ENCODE measurements around the gene CYSRT1.

CYSRT1 gene

DNA sequence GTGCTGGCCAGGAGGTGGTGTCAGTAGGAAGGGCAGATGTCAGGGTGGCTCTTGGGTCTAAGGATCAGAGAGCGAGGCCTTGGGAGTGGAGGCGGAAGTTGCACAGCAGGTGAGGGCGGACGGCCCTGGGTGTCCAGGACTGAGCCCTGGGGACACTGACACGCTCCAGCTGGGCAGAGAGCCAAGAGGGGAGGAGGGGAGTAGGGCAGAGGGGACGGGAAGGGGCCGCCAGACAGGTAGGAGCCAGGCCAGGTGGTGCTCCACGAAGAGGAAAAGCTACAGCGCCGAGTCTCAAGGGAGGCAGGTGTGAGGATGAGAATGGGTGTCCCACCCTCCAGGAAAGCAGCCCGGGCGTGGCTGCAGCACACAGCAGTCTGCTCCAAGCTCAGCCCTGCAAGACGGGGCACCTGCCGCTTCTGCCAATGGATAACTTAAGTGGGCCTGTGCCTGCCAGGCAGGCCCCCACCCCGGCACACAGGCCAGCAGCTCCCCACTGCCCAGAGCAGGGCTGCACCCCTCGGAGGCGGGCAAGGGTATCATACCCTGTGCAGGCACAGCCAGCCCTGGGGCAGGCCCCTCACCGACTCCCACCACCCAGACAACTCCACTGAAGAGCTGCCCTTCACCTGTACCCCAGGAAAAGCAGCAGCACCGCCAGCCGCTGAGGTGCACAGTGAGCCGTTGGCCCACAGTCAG, 29.3 kb upstream of the CYSRT1 start (continued):
- TF ChIP-seq ZBTB8A (tag by site-specific recombination; IDR thresholded peaks at IDR 0.05) (peak; percentile 39; the same call in 1 of the 2 replicates), GLIS2 (tag by site-specific recombination; IDR thresholded peaks at IDR 0.05) (no peak; the same call in 1 of the 2 replicates), GLI4 (tag by site-specific recombination; IDR thresholded peaks at IDR 0.05) (no peak), ZNF202 (tag by site-specific recombination; IDR thresholded peaks at IDR 0.05; ENCODE audit: borderline replicate concordance) (no peak), KLF8 (tag by site-specific recombination; IDR thresholded peaks at IDR 0.05) (peak; percentile 59; the same call in 1 of the 2 replicates), TCF7L2 (IDR thresholded peaks at IDR 0.05; ENCODE audit: borderline replicate concordance, low read depth, low read length) (no peak)

DNA sequence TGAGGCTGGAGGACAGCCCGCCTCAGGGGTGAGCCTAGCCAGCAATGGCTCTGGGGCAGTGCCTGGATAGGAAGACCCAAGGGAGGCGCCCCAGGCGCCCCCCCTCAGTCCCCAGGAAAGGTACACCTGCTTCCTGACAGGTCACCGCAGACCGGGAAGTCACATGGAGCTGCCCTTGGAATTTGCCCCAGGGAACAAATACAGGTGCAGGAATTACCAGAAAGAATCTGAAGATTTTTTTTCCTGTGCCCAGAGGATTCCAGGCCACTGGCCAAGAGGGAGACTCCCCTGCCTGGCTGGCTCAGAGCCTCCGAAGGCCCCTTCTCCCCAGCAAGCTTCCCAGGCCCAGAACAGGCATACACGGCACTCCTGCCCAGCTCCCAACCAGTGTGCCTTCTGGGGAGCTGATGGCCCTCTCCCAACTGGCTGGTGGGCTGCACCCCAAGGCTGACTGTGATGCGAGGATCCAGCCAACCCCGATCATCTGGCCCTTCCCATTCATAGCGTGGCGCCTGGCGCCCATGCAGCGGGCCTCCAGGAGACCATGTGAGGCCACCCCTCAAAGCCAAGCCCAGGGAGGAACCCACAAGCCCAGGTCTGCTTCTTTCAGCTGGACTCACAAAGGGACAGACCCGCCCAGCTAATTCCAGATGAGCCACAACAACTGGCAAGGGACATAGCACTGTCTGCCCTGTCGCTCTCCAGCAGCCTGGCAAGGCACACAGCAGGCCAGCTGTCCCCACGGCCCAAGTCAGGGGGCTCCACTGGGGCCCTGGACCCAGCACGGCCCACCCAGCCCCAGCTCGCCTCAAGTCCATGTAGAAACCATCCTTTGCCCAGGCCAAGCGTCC, 26.7 kb upstream of the CYSRT1 start:
- Histone ChIP-seq H3K9me3 (ENCODE audit: control insufficient read depth, insufficient read depth, low read depth, low read length) (no peaks in the 10 kb centered on the region), H3K27ac (ENCODE audit: extremely low read depth, low read depth, low read length) (no peak overlapping the region), H3K4me1 (ENCODE audit: control insufficient read depth, insufficient read depth, low read length) (peaks cover 5% of the 10 kb centered on the region; the same call in 1 of the 2 replicates), H3K36me3 (ENCODE audit: control insufficient read depth in 2 of 2, insufficient read depth in 1 of 2, low read length in 2 of 2) (no peaks in the 10 kb centered on the region), H3K4me3 (ENCODE audit: low read depth, low read length) (no peak overlapping the region; the same call in 1 of the 2 replicates)
- CTCF ChIA-PET: interaction anchor here (0.5 to 3.3 kb wide), 6 partner anchors 9 to 440 kb away, joined by 3 to 22 read pairs (median 3); partner anchors contain the start of genes ANAPC2 and SSNA1
- no peak for TF ChIP-seq ZNF791 (tag by site-specific recombination; IDR thresholded peaks at IDR 0.05)
- no peak for TF ChIP-seq ZNF747 (tag by site-specific recombination; IDR thresholded peaks at IDR 0.05)
- 0 out of 2 replicates have a peak, but pooled peaks have one; percentile 27 for TF ChIP-seq ZBTB20 (tag by site-specific recombination; IDR thresholded peaks at IDR 0.05)
- peak; percentile 48; the same call in 1 of the 2 replicates for TF ChIP-seq ZNF600 (tag by site-specific recombination; IDR thresholded peaks at IDR 0.05)
- TF ChIP-seq ZBTB17 (tag by site-specific recombination; IDR thresholded peaks at IDR 0.05): 0 out of 2 replicates have a peak, but pooled peaks have one; percentile 25
- TF ChIP-seq, protein P1, sequence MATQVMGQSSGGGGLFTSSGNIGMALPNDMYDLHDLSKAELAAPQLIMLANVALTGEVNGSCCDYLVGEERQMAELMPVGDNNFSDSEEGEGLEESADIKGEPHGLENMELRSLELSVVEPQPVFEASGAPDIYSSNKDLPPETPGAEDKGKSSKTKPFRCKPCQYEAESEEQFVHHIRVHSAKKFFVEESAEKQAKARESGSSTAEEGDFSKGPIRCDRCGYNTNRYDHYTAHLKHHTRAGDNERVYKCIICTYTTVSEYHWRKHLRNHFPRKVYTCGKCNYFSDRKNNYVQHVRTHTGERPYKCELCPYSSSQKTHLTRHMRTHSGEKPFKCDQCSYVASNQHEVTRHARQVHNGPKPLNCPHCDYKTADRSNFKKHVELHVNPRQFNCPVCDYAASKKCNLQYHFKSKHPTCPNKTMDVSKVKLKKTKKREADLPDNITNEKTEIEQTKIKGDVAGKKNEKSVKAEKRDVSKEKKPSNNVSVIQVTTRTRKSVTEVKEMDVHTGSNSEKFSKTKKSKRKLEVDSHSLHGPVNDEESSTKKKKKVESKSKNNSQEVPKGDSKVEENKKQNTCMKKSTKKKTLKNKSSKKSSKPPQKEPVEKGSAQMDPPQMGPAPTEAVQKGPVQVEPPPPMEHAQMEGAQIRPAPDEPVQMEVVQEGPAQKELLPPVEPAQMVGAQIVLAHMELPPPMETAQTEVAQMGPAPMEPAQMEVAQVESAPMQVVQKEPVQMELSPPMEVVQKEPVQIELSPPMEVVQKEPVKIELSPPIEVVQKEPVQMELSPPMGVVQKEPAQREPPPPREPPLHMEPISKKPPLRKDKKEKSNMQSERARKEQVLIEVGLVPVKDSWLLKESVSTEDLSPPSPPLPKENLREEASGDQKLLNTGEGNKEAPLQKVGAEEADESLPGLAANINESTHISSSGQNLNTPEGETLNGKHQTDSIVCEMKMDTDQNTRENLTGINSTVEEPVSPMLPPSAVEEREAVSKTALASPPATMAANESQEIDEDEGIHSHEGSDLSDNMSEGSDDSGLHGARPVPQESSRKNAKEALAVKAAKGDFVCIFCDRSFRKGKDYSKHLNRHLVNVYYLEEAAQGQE (tag by site-specific recombination; IDR thresholded peaks at IDR 0.05): peak; percentile 85
- TF ChIP-seq IKZF3 (tag by site-specific recombination; IDR thresholded peaks at IDR 0.05): peak; percentile 63
- peak; percentile 8; the same call in 1 of the 2 replicates for TF ChIP-seq GLIS2 (tag by site-specific recombination; IDR thresholded peaks at IDR 0.05)
- POLR2A ChIA-PET: interaction anchor here (0.6 to 3.4 kb wide), 9 partner anchors 9 to 69 kb away, joined by 3 to 34 read pairs (median 5); partner anchors contain the start of genes ANAPC2, LRRC26, SSNA1 and TUBB4B

DNA sequence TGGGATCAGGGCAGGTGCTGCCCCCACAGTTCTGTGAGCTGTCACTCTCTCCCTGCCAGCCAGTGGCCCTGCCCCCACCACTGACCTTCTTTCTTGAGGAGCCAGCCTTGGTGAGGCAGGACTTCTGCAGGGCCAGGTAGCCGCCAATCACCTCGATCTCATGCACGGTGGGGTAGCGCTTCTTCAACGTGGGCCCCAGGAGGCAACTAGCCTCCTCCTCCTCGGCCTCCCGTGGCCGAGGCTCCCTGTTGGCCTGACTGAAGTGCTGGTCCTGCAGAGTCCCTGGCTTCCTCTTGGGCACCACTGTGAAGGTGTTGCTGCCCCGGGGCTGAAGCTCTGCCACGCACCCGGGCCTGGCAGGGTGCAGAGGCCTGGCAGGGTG, 26.1 kb upstream of the CYSRT1 start:
- POLR2A ChIA-PET: interaction anchor here (0.6 to 3.4 kb wide), 7 partner anchors 9 to 69 kb away, joined by 3 to 34 read pairs (median 5); partner anchors contain the start of genes ANAPC2, LRRC26, SSNA1 and TUBB4B
- H3K36me3 ChIP-seq (ENCODE audit: control insufficient read depth in 2 of 2, insufficient read depth in 1 of 2, low read length in 2 of 2): peaks cover 0 to 1% of the 10 kb centered on the region in 2 experiments; a peak in 1 of 3 replicates
- H3K4me1 ChIP-seq (ENCODE audit: control insufficient read depth, insufficient read depth, low read length): peaks cover 5% of the 10 kb centered on the region; the same call in 1 of the 2 replicates
- no peaks in the 10 kb centered on the region for H3K9me3 ChIP-seq (ENCODE audit: control insufficient read depth, insufficient read depth, low read depth, low read length)
- H3K4me3 ChIP-seq (ENCODE audit: low read depth, low read length): no peak overlapping the region; the same call in 1 of the 2 replicates
- CTCF ChIA-PET: interaction anchor here (0.5 to 3.3 kb wide), 5 partner anchors 10 to 110 kb away, joined by 3 to 22 read pairs (median 3); partner anchors contain the start of genes ANAPC2 and SSNA1
- no peak overlapping the region for H3K27ac ChIP-seq (ENCODE audit: extremely low read depth, low read depth, low read length)
- TF ChIP-seq ZIC2 (tag by site-specific recombination; IDR thresholded peaks at IDR 0.05) (peak; percentile 99), ZNF747 (tag by site-specific recombination; IDR thresholded peaks at IDR 0.05) (no peak), ZNF24 (tag by site-specific recombination; IDR thresholded peaks at IDR 0.05) (no peak), GLIS1 (tag by site-specific recombination; IDR thresholded peaks at IDR 0.05) (peak; percentile 96), ZNF335 (tag by site-specific recombination; conservative IDR thresholded peaks at IDR 0.05) (peak; percentile 20; the same call in 1 of the 2 replicates), ZFP69B (tag by site-specific recombination; IDR thresholded peaks at IDR 0.05) (0 out of 2 replicates have a peak, but pooled peaks have one; percentile 15)
- TF ChIP-seq, protein P2, sequence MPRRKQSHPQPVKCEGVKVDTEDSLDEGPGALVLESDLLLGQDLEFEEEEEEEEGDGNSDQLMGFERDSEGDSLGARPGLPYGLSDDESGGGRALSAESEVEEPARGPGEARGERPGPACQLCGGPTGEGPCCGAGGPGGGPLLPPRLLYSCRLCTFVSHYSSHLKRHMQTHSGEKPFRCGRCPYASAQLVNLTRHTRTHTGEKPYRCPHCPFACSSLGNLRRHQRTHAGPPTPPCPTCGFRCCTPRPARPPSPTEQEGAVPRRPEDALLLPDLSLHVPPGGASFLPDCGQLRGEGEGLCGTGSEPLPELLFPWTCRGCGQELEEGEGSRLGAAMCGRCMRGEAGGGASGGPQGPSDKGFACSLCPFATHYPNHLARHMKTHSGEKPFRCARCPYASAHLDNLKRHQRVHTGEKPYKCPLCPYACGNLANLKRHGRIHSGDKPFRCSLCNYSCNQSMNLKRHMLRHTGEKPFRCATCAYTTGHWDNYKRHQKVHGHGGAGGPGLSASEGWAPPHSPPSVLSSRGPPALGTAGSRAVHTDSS (tag by site-specific recombination; IDR thresholded peaks at IDR 0.05): 0 out of 2 replicates have a peak, but pooled peaks have one; percentile 15
- TF ChIP-seq, protein P3, sequence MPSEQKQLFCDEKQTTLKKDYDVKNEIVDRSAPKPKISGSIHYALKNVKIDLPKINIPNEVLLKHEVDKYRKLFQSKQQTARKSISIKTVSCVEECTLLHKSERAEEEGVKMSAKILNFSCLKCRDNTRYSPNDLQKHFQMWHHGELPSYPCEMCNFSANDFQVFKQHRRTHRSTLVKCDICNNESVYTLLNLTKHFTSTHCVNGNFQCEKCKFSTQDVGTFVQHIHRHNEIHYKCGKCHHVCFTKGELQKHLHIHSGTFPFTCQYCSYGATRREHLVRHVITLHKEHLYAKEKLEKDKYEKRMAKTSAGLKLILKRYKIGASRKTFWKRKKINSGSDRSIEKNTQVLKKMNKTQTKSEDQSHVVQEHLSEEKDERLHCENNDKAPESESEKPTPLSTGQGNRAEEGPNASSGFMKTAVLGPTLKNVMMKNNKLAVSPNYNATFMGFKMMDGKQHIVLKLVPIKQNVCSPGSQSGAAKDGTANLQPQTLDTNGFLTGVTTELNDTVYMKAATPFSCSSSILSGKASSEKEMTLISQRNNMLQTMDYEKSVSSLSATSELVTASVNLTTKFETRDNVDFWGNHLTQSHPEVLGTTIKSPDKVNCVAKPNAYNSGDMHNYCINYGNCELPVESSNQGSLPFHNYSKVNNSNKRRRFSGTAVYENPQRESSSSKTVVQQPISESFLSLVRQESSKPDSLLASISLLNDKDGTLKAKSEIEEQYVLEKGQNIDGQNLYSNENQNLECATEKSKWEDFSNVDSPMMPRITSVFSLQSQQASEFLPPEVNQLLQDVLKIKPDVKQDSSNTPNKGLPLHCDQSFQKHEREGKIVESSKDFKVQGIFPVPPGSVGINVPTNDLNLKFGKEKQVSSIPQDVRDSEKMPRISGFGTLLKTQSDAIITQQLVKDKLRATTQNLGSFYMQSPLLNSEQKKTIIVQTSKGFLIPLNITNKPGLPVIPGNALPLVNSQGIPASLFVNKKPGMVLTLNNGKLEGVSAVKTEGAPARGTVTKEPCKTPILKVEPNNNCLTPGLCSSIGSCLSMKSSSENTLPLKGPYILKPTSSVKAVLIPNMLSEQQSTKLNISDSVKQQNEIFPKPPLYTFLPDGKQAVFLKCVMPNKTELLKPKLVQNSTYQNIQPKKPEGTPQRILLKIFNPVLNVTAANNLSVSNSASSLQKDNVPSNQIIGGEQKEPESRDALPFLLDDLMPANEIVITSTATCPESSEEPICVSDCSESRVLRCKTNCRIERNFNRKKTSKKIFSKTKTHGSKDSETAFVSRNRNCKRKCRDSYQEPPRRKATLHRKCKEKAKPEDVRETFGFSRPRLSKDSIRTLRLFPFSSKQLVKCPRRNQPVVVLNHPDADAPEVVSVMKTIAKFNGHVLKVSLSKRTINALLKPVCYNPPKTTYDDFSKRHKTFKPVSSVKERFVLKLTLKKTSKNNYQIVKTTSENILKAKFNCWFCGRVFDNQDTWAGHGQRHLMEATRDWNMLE (tag by site-specific recombination; conservative IDR thresholded peaks at IDR 0.05; ENCODE audit: low read depth): no peak
